Natural killer cell (primary cell): ENCODE data around the gene PRRC2B. TPM values are rescaled to one million over a fixed set of nuclear protein-coding genes. Genes with fewer than 3 reads are reported as not detected.

Source experiments
- ATAC-seq, 3 donors: fragments of 150-1000 bp in 2 of 3; fragments of 200-7000 bp in 1 of 3; cut with Tn5 transposase; 1 replicate in 1 of 3; 2 replicates in 2 of 3; pipeline ENCODE4 v1.10.0; 2021; ENCODE audit warnings: mild to moderate bottlenecking in 2 of 3, moderate library complexity in 2 of 3
- DNase-seq, 2 donors: peaks; one replicate each; pipeline versions ENCODE4 v3.0.0 to v3.0.0-alpha.2; 2013 to 2021; ENCODE audit warnings: mixed read lengths in 1 of 2
- H3K27ac ChIP-seq: one replicate; pipeline ENCODE4 v1.5.1; 2013; ENCODE audit warnings: mild to moderate bottlenecking, low read length
- H3K27me3 ChIP-seq: one replicate; pipeline ENCODE4 v1.6.1; 2013; ENCODE audit warnings: low read length; ENCODE audit not compliant: control insufficient read depth, insufficient read depth
- H3K36me3 ChIP-seq: one replicate; pipeline ENCODE4 v1.6.1; 2013; ENCODE audit warnings: low read length; ENCODE audit not compliant: control insufficient read depth, insufficient read depth
- H3K4me1 ChIP-seq: one replicate; pipeline ENCODE4 v1.6.1; 2013; ENCODE audit warnings: low read length; ENCODE audit not compliant: control insufficient read depth, insufficient read depth
- H3K4me3 ChIP-seq: one replicate; pipeline ENCODE4 v1.5.1; 2013; ENCODE audit warnings: low read length
- H3K9me3 ChIP-seq: one replicate; pipeline ENCODE4 v1.6.1; 2013; ENCODE audit warnings: low read length; ENCODE audit not compliant: control insufficient read depth, insufficient read depth
- H3K27ac Mint-ChIP-seq, 2 donors: one replicate each; pipeline ENCODE4 v1.8.0; 2022; ENCODE audit warnings: mild to moderate bottlenecking in 2 of 2, mixed read lengths in 2 of 2, moderate library complexity in 1 of 2
- H3K27me3 Mint-ChIP-seq, 2 donors: one replicate each; pipeline ENCODE4 v1.8.0; 2022; ENCODE audit warnings: low read depth in 2 of 2, mixed read lengths in 2 of 2
- H3K36me3 Mint-ChIP-seq: one replicate; pipeline ENCODE4 v1.8.0; 2022; ENCODE audit warnings: mixed read lengths
- H3K4me1 Mint-ChIP-seq, 2 donors: one replicate each; pipeline ENCODE4 v1.8.0; 2022; ENCODE audit warnings: mixed read lengths in 2 of 2
- H3K4me3 Mint-ChIP-seq: one replicate; pipeline ENCODE4 v1.8.0; 2022; ENCODE audit warnings: mild to moderate bottlenecking, moderate library complexity, mixed read lengths
- H3K9me3 Mint-ChIP-seq, 2 donors: one replicate each; pipeline ENCODE4 v1.8.0; 2022; ENCODE audit warnings: mixed read lengths in 2 of 2
- WGBS: methylation state at CpG from one replicate; pipeline ENCODE4 v1.1.7; 2013; ENCODE audit warnings: missing lambda C conversion rate; ENCODE audit not compliant: insufficient coverage; 5-methylcytosine and 5-hydroxymethylcytosine counted together
- intact Hi-C: fragments of 100-400 bp; cut with micrococcal nuclease; formaldehyde crosslinking; loops from one replicate; pipeline ENCODE4 v1.14.2; 2022
- total RNA-seq, 4 donors: library from RNA; stranded (reverse); fragments of 120-200 nt in 1 of 4; gene quantifications; one replicate each; pipeline versions ENCODE4 v1.2.3 to v1.2.4, GENCODE V29; 2013 to 2022
- TF ChIP-seq, protein P1 (sequence below): fragments of 200-600 bp; IDR thresholded peaks from one replicate; pipeline ENCODE4 v1.8.0; 2022; ENCODE audit warnings: antibody characterized with exemption

PRRC2B gene
- total RNA-seq, 3 donors from 2014 or later (not counting 1 experiment from before 2014, with no cell fraction given) = 249 to 275 (median 274) TPM

DNA sequence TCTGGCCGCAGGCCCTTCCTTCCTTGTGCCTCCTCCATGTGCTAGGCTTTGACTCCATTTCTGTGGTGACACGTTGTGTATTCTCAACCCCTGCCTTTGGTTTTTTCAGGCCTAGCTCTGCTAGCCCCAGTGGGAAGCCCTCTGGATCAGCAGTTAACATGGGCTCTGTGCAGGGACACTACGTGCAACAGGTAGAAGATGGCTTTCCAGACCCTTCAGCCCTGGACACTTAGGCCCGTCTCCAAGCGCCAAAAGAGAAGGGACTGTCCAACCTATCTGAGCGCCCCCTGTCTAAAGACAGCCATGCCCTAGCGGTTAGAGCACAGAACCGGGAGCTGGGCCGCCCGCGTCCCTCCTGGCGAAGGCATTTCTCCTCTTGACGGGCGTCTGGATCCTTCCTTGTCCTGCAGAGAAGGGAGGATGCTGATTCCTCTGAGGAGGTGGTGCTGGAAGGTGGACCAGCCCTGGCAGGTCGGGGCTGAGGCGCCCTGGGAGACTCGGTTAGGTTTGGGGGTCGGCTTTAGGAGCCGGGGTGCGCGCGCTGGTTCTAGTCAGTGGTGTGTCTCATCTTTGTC lies 100.5 kb downstream of the PRRC2B start:
- Histone ChIP-seq H3K4me1 (peaks cover 3% of the 10 kb centered on the region), H3K9me3 (no peaks in the 10 kb centered on the region), H3K27me3 (no peaks in the 10 kb centered on the region), H3K4me3 (no peak overlapping the region), H3K27ac (no peak overlapping the region), H3K36me3 (peaks cover 93% of the 10 kb centered on the region)
- DNase-seq = no peak
- Mint-ChIP-seq H3K4me3 (no peak overlapping the region), H3K27me3 (no peaks in the 10 kb centered on the region), H3K27ac (no peak overlapping the region), H3K36me3 (no peaks in the 10 kb centered on the region), H3K4me1 (peaks cover 4 to 18% of the 10 kb centered on the region in 2 donors), H3K9me3 (no peaks in the 10 kb centered on the region)
- WGBS = 98% methylated on average over 22 of the region's 22 CpGs
- no peak for ATAC-seq
- intact Hi-C loops = no loop called here
- TF ChIP-seq, protein P1, sequence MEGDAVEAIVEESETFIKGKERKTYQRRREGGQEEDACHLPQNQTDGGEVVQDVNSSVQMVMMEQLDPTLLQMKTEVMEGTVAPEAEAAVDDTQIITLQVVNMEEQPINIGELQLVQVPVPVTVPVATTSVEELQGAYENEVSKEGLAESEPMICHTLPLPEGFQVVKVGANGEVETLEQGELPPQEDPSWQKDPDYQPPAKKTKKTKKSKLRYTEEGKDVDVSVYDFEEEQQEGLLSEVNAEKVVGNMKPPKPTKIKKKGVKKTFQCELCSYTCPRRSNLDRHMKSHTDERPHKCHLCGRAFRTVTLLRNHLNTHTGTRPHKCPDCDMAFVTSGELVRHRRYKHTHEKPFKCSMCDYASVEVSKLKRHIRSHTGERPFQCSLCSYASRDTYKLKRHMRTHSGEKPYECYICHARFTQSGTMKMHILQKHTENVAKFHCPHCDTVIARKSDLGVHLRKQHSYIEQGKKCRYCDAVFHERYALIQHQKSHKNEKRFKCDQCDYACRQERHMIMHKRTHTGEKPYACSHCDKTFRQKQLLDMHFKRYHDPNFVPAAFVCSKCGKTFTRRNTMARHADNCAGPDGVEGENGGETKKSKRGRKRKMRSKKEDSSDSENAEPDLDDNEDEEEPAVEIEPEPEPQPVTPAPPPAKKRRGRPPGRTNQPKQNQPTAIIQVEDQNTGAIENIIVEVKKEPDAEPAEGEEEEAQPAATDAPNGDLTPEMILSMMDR = no peak

DNA sequence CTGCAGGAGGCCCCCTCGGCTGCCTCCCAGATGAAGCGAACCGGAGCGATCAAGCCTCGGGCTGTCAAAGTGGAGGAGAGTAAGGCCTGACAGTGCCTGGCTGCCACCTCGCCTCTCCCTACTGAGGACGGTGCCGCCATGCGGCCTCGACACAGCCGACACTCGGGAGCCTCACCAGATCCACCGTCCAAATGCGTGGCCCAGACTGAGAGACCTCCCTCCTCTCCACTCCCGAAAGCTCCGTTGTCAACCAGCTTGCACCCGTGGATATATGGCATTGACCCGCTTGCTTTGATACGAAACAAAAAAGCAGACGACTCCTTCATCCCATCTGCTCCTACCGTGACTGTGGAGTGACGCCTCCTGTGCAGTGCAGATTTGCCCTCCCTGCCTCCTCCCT lies 101.9 kb downstream of the PRRC2B start:
- H3K27me3 Mint-ChIP-seq = no peaks in the 10 kb centered on the region
- H3K9me3 ChIP-seq = no peaks in the 10 kb centered on the region
- no peaks in the 10 kb centered on the region for H3K27me3 ChIP-seq
- ATAC-seq (no peak), DNase-seq (no peak)
- intact Hi-C loops = no loop called here
- peaks cover 80% of the 10 kb centered on the region for H3K36me3 ChIP-seq
- no peak overlapping the region for H3K27ac ChIP-seq
- no peaks in the 10 kb centered on the region for H3K9me3 Mint-ChIP-seq
- TF ChIP-seq, protein P1 = no peak
- H3K4me3 Mint-ChIP-seq = no peak overlapping the region
- no peaks in the 10 kb centered on the region for H3K36me3 Mint-ChIP-seq
- 96% methylated on average over 22 of the region's 22 CpGs for WGBS
- H3K4me3 ChIP-seq = no peak overlapping the region
- peaks cover 17% of the 10 kb centered on the region for H3K4me1 ChIP-seq
- H3K4me1 Mint-ChIP-seq = peaks cover 18 to 19% of the 10 kb centered on the region in 2 donors
- no peak overlapping the region for H3K27ac Mint-ChIP-seq

DNA sequence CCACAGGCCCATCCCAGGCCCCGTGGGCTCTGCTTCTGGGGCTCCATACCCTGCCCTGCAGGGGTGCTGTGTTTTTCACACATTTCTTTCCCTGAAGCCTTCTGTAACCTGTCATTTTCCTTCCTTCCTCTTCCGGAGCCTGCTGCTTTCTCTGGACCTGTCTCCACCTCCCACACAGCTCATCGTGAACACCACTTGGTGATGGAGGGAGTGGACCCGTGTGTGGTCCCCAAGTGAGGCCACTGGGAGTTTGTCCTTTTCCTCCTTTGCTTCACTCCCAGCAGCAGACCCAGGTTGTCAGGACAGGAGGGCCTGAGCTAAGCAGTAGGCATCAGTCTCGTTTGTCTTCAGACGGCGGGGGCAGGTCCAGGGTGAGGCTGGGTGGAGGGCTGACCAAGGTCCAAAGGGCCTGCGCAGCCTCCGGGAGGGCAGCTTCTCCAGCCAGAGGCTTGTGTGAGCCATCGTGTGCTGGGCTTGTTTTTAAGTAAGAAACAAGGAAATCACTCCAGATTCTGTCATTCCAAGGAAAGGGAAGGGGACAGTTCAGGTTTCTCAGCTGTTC lies 103.0 kb downstream of the PRRC2B start:
- ATAC-seq (no peak), DNase-seq (no peak)
- Mint-ChIP-seq H3K27me3 (no peaks in the 10 kb centered on the region), H3K9me3 (no peaks in the 10 kb centered on the region), H3K4me1 (peaks cover 23 to 24% of the 10 kb centered on the region in 2 donors), H3K4me3 (no peak overlapping the region), H3K27ac (no peak overlapping the region), H3K36me3 (no peaks in the 10 kb centered on the region)
- intact Hi-C loops = no loop called here
- Histone ChIP-seq H3K4me3 (no peak overlapping the region), H3K9me3 (no peaks in the 10 kb centered on the region), H3K27ac (no peak overlapping the region), H3K27me3 (no peaks in the 10 kb centered on the region), H3K4me1 (peaks cover 28% of the 10 kb centered on the region), H3K36me3 (peaks cover 69% of the 10 kb centered on the region)
- TF ChIP-seq, protein P1 = no peak
- WGBS = 95% methylated on average over 9 of the region's 10 CpGs
